Progenitor cell of endocrine pancreas (in vitro differentiated cells): Measurements from ENCODE around the gene EN1. TPM values are rescaled to one million over a fixed set of nuclear protein-coding genes. Genes with fewer than 3 reads are reported as not detected.

Source experiments
- DNase-seq: peaks from one replicate; pipeline ENCODE4 v3.0.0; 2021; ENCODE audit warnings: low spot score; ENCODE audit not compliant: unreplicated experiment
- H3K27ac Mint-ChIP-seq: 2 replicates; pipeline ENCODE4 v1.8.0; 2021; ENCODE audit warnings: mild to moderate bottlenecking, moderate library complexity, mixed read lengths
- H3K27me3 Mint-ChIP-seq: 2 replicates; pipeline ENCODE4 v1.8.0; 2021; ENCODE audit warnings: mixed read lengths
- H3K36me3 Mint-ChIP-seq: 2 replicates; pipeline ENCODE4 v1.8.0; 2022; ENCODE audit warnings: mixed read lengths; ENCODE audit not compliant: insufficient read depth
- H3K4me1 Mint-ChIP-seq: 2 replicates; pipeline ENCODE4 v1.8.0; 2021; ENCODE audit warnings: low read depth, mixed read lengths
- H3K4me3 Mint-ChIP-seq: 2 replicates; pipeline ENCODE4 v1.8.0; 2021; ENCODE audit warnings: low read depth, mild to moderate bottlenecking, moderate library complexity, mixed read lengths
- H3K9me3 Mint-ChIP-seq: 2 replicates; pipeline ENCODE4 v1.8.0; 2021; ENCODE audit warnings: low read depth, mixed read lengths
- total RNA-seq: library from RNA; stranded (reverse); gene quantifications from 2 replicates; pipeline ENCODE4 v1.2.1, GENCODE V29; 2021
- TF ChIP-seq, protein P1 (sequence below): fragments of 200-600 bp; sonication (generic); IDR thresholded peaks from one replicate; pipeline ENCODE4 v1.5.0; 2021; ENCODE audit warnings: antibody characterized with exemption, mild to moderate bottlenecking; ENCODE audit not compliant: unreplicated experiment

Gene EN1
- total RNA-seq, 1 donor from 2014 or later = 0.12 TPM

DNA sequence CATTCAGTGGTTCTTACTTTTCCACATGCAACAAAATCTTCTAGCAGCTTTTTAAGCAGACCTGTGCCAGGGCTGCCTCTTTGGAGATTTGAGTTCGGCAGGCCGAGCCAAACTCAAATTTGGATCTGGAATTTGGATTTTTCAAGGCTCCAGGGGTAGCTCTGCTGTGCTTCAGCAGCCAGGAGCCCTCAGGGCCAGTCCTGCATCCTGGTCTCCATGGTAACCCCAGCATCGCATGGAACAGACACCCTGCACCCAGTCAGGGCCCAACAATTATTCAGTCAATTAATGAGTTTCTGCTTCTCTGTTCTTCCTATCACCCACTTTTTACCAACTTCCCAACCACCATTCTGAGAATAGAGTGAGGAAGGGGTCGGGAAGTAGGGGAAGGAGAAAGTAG, 30.0 kb downstream of the EN1 start:
- DNase-seq = no peak
- no peaks in the 10 kb centered on the region for H3K4me1 Mint-ChIP-seq

GRCh38 chr2:118816669-118817068, 30.8 kb downstream of the EN1 start:
- Mint-ChIP-seq H3K4me3 (no peak overlapping the region), H3K36me3 (no peaks in the 10 kb centered on the region), H3K9me3 (no peaks in the 10 kb centered on the region), H3K27me3 (peaks cover 85% of the 10 kb centered on the region), H3K4me1 (no peaks in the 10 kb centered on the region), H3K27ac (no peak overlapping the region)
- DNase-seq = no peak
- TF ChIP-seq, protein P1, sequence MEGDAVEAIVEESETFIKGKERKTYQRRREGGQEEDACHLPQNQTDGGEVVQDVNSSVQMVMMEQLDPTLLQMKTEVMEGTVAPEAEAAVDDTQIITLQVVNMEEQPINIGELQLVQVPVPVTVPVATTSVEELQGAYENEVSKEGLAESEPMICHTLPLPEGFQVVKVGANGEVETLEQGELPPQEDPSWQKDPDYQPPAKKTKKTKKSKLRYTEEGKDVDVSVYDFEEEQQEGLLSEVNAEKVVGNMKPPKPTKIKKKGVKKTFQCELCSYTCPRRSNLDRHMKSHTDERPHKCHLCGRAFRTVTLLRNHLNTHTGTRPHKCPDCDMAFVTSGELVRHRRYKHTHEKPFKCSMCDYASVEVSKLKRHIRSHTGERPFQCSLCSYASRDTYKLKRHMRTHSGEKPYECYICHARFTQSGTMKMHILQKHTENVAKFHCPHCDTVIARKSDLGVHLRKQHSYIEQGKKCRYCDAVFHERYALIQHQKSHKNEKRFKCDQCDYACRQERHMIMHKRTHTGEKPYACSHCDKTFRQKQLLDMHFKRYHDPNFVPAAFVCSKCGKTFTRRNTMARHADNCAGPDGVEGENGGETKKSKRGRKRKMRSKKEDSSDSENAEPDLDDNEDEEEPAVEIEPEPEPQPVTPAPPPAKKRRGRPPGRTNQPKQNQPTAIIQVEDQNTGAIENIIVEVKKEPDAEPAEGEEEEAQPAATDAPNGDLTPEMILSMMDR = no peak

More for the DNA sequence above, 30.0 kb downstream of the EN1 start:
- TF ChIP-seq, protein P1 = no peak
- Mint-ChIP-seq H3K9me3 (no peaks in the 10 kb centered on the region), H3K27ac (no peak overlapping the region), H3K36me3 (no peaks in the 10 kb centered on the region), H3K4me3 (no peak overlapping the region), H3K27me3 (peaks cover 85% of the 10 kb centered on the region)

DNA sequence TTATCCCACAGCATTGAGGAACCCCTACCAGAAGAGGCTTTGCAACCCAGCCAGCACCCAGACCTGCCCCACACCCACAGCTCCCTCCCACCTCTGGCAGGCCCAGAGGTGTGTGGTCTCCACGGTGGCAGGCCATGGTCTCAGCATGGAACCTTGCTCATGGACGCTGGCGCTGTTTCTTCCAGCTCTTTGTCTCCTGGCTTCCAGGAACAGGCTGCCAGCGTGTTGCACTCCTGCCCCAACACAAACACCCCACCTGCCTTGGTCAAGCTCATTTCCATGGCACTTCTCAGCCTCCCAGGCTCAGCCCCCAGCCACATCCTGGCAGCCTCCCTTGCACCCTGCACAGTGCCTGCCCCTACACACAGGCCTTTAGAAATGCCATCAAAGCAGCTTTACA, 31.7 kb downstream of the EN1 start:
- Mint-ChIP-seq H3K36me3 (no peaks in the 10 kb centered on the region), H3K27me3 (peaks cover 81% of the 10 kb centered on the region), H3K4me3 (no peak overlapping the region), H3K4me1 (no peaks in the 10 kb centered on the region), H3K9me3 (no peaks in the 10 kb centered on the region), H3K27ac (no peak overlapping the region)
- DNase-seq = no peak
- TF ChIP-seq, protein P1 = no peak

- H3K9me3 Mint-ChIP-seq = no peaks in the 10 kb centered on the region
- no peak overlapping the region for H3K4me3 Mint-ChIP-seq
- H3K36me3 Mint-ChIP-seq = no peaks in the 10 kb centered on the region
- peaks cover 81% of the 10 kb centered on the region for H3K27me3 Mint-ChIP-seq
- DNase-seq = no peak
- TF ChIP-seq, protein P1 = no peak
- H3K27ac Mint-ChIP-seq = no peak overlapping the region
- H3K4me1 Mint-ChIP-seq = no peaks in the 10 kb centered on the region
These were observed 32.1 kb downstream of the EN1 start for GRCh38 chr2:118815314-118815713.

- Mint-ChIP-seq H3K27ac (no peak overlapping the region), H3K27me3 (peaks cover 81% of the 10 kb centered on the region), H3K9me3 (no peaks in the 10 kb centered on the region), H3K4me3 (no peak overlapping the region), H3K4me1 (no peaks in the 10 kb centered on the region), H3K36me3 (no peaks in the 10 kb centered on the region)
- no peak for DNase-seq
- TF ChIP-seq, protein P1 = no peak
These were observed 33.1 kb downstream of the EN1 start for GRCh38 chr2:118814368-118814767.
